HK-2 (cell line): ENCODE data around the gene CCBE1.
"Not testable (repeated sequence)": the region's sequence is repeated elsewhere in the genome, so short reads cannot be mapped to it uniquely, and the experiment has no call there.

Experiments used
- DNase-seq: peaks from one replicate; pipeline ENCODE4 v3.0.0-alpha.2; 2018; ENCODE audit not compliant: unreplicated experiment

The CCBE1 gene

DNA sequence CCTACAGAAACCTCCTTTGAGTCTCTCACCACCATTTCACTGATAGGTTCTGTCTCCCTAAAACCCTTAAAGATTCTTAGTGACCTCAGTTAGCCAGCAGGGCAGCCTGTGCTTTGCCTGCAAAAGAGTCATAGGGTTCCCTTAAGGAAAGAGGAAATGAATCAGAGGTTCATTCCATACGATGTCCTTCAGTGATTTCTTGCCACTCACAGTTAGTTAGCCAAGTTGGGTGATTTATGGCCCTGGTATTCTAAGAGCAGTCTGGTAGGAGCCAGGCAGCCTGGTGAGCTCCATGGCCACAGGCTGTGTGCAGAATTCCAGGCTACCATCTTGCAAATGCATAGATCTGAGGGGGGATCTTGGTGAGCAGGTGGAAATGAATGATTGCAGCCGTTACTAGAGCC is 18.7 kb upstream of the CCBE1 start:
- DNase-seq: peak; percentile 55

DNA sequence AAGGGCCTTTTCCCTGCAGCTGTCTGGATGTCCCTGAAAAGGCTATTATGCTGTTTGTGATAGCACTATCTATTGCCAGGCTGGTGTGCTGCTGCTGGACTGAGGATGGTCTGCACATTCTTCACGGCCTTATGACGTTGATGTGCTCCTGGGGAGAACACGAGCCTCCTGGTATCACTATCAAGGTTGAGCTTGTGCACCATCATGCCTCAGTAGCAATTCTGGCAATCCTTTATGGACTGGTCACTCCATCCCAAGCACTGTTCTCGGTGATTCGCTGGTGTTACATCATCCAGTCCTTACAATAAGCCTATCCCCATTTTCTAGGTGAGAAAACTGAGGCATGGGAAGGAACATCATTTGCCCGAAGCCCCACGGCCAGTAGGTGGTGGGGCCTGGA is 18.2 kb upstream of the CCBE1 start:
- DNase-seq: no peak

DNA sequence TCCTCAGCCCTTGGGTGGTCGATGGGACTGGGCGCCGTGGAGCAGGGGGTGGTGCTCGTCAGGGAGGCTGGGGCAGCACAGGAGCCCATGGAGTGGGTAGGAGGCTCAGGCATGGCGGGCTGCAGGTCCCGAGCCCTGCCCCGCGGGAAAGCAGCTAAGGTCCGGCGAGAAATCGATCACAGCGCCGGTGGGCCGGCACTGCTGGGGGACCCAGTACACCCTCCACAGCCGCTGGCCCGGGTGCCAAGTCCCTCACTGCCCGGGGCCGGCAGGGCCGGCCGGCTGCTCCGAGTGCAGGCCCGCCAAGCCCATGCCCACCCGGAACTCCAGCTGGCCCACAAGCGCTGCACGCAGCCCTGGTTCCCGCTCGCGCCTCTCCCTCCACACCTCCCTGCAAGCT is 16.9 kb upstream of the CCBE1 start:
- DNase-seq: not testable (repeated sequence)

DNA sequence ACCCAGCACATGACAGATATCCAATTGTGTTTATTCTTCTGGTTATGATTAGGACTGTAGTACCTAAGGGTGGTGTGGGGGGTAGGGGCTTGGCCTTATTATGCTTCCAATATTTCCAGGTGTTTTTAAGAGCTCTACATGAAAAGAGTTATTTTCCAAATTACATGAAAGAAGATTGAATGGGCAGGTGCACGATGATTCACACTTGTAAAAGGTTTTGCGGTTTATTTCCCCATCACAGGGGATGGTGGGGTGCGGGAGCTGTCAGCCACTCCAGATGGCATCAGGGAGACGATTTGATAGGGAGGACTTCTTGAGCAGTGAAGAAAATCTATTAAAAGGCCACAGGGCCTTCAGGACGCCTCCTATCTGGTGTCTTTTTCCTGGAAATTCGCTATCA is 15.1 kb upstream of the CCBE1 start:
- DNase-seq: no peak

DNA sequence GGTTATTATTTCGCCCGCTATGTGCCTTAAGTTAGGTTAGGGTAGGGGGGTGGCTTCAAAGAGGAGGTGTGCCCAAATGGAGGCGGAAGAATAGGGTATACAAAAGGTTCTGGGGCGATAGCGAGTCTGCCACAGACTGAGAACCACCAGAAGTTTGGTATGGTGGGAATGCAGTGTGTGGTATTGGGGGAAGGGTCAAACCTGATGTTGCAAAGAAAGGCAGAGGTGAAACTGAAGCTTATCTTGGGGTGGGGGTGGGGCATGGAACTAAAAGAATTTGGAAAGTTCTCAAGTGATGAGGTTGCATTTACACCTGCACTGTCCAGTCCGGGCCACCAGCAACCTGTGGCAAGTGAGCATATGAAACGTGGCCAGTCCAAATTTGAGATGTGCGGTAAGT is 11.8 kb upstream of the CCBE1 start:
- no peak for DNase-seq

DNA sequence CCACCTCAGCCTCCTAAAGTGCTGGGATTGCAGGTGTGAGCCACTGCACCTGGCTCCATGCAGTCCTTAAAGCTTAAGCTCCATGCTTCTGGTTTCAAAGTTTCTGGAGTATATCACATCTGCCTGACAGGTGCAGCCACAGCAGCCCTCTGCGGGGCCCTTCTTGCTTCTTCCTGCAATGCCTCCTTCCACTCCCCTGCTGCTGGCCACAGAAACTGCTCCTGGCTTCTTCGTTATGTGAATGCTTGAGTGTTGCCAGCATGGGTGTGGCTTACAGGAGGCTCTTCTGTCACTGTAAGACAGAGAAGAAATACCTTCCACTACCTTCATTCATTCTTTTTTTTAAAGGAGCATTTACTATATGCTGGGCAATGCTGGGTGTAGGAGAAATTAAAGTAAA is 10.1 kb upstream of the CCBE1 start:
- no peak for DNase-seq

GRCh38 chr18:59706499-59706898 is 9.3 kb upstream of the CCBE1 start:
- no peak for DNase-seq

- DNase-seq: no peak
Measured at GRCh38 chr18:59705145-59705544, 7.9 kb upstream of the CCBE1 start.

DNA sequence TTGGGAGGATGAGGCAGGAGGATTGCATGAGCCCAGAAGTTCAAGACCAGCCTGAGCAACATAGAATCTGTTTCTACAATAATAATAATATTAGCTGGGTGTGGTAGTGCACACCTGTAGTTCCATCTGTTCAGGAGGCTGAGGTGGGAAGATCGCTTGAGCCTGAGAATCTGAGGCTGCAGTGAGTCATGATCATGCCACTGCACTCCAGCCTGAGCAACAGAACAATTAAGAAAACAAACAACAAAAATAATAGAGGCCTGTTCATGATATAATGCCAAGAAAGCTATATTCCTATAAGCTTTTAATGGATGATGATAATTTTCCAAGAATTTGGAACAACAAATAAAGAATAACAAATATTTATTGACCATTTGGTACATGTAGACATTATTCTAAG is 6.9 kb upstream of the CCBE1 start:
- DNase-seq: no peak

GRCh38 chr18:59701272-59701671 is 4.0 kb upstream of the CCBE1 start:
- no peak for DNase-seq

DNA sequence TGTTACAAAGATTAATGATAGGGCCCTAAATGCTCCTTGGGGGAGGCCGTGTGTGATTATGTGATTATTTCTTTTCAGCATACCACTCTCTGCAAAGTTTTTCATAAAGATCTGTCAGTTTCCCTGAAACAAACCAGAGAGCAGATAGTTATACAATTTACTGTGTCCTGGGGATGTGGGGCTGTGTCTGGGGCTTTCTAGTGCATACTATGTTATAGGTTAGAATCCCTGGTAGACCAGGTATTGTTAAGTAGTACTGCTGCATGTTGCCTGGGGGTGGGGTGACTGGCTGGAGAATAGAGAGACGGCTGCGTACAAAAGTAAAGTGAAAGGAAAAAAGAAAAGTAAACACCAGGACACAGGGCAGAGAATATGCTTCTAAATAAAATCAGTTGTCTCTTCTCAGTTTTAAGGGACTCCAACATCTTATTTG is 3.3 kb upstream of the CCBE1 start:
- no peak for DNase-seq

DNA sequence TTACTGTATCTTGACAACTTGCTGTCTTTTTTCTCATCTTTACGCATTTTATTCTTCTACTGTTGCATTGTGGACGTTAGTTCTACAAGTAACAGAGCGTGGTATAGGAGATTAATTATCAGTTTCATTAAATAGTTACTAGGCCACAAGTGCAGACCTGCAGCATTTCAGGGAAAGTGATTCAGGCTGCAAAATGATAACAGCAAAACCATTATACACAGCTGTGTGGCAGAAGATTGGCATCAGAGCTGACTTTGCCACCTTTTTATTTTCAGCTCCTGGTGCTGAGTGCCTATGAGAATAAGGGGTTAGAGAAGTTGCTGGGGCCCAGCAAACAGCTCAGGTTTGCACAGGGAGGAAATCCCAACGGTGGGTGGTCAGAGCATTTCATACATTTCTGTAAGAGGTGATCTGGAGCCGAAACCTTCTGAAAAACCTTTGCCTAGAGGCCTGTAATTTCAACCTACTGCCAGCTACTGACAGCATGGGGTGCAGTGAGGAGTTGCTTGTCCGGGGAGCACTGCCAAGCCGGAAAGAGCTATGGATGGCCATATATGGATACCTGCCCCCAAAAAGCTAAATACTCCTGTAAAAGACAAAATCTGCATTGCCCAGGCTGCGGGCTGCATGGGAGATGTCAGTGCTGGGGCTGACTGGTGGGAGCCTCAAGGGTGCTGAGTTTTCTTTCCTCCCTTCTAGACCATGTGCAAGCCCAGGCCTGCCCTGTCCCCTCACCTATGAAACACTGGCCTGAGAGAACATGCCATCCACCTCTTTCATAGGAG is 2.7 kb upstream of the CCBE1 start:
- no peak for DNase-seq

DNA sequence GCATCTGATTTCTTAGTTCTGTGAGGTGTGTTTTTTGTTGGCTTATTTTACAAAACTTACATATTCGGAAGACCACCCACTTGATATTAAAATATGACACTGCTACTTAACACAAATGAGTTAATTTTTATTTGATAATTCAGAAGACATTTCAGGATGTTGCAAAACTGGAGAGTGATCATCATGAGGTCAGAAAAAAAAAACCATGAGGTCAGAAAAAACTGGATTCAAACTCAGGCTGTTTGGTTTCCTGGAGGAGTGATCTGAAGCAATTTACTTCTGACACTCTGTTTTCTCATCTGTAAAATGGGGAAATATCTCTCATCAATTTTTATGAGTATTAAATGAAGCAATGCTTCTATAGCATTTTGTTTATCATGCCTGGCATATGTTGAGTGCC is 1.8 kb upstream of the CCBE1 start:
- no peak for DNase-seq

- DNase-seq: peak; percentile 31
Measured at GRCh38 chr18:59696311-59697235, 650 bp downstream of the CCBE1 start.

DNA sequence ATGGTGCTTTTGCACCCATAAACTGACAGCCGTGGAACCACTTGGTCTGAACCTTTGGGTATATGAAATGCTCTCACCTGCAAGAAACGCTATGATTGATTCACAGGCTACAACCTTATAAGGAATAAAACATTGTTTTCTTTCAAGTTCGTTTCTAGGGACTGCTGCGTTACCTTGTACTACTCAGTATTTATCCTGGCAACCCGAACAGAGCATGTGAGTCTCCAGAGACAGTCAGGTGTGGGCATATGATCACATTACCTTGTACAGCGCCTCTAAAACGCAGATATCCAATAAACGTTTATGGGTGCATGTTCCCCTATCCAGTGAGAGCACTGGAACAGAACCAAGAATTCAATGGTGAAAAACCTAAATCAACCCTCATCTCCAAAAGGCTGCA is 1.7 kb downstream of the CCBE1 start:
- no peak for DNase-seq

DNA sequence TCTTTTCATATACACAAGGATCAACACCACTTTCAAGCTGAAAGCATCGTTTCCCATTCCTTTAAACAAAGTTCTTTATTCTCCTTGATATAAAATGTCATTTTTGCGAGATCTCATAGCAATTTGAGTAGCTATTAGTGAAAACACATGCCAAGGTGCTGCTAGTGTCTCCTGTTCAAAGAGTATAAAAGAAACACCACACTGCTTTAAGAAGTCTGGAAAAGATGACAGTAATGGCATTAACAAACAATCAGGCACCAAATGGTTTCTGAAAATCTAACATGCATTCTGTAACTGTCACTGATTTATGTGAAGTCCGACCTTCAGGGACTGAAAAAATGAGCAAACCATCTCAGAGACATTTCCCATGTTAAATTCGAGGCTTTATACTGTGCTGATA is 2.4 kb downstream of the CCBE1 start:
- no peak for DNase-seq

- DNase-seq: no peak
Measured at GRCh38 chr18:59691996-59692395, 5.2 kb downstream of the CCBE1 start.

DNA sequence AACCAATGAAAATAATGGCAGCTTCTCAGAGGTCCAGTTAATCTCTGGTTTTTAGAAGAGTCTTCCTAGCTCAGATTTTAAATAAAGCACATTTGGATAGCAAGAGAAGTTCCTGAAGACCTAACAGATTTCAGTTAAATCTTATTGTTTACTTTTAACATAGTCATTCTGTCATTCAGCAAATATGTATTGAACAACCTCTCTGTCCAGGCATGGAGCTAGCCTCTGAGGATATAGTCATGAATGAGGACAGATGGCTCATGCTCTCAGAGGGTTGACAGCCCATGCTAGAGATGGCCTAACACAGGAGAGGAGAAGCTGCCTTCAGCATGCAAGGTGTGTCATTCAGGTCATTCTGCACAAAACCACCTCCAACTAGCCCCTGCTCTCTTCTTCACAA is 6.2 kb downstream of the CCBE1 start:
- DNase-seq: no peak

DNA sequence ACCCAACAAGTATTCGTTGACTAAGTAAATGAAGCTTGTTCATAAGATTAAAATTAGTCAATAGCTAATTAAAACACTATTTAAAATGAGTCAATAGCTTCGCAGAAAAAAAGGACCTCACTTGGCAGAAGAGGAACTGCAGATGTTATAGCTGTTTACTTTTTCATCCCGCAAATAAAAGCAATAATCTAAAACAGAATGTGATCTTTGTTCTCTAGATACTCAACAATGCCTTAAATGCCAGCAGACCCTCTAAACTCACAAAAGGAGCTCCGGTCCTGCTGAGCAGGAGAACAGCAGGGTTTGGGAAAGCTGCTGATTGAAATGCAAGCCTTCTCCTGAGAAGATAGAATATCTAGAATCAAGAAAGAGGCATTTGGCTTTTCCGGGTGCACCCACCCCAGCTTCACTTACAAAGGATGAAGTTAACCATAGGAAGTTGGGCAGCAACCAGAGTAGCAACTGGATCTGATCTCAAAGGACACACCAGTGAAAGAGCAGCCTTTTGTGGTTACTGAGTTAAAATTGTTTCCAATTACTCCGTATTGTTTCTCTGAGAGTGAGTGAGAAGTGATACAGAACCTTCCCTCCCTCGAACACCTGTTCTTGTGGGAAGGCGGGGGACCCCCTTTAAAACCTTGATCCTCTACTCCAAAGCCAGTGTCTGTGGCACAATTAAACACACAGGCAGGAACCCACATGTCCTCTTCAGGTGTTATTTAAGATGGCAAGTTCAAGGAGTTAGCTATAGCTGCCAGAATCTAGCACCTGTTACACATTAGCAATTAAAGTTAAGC is 6.8 kb downstream of the CCBE1 start:
- no peak for DNase-seq

- no peak for DNase-seq
Measured at GRCh38 chr18:59689756-59690155, 7.5 kb downstream of the CCBE1 start.

- DNase-seq: no peak
Measured at GRCh38 chr18:59686260-59686659, 11.0 kb downstream of the CCBE1 start.

GRCh38 chr18:59685501-59685900 is 11.7 kb downstream of the CCBE1 start:
- DNase-seq: no peak
